ENCODE data around the gene USP47. TPM values are rescaled to one million over a fixed set of nuclear protein-coding genes. Genes with fewer than 3 reads are reported as not detected.

Gene USP47
- total RNA-seq, 1 donor from 2014 or later: 48.1 TPM

GRCh38 chr11:11910541-11910940 lies 68.8 kb downstream of the USP47 start:
- DNase-seq: no peak
- TF ChIP-seq CTCF (IDR thresholded peaks at IDR 0.05): no peak
- Histone ChIP-seq H3K36me3 (peaks cover 36% of the 10 kb centered on the region), H3K27ac (no peak overlapping the region), H3K9me3 (no peaks in the 10 kb centered on the region), H3K4me1 (no peaks in the 10 kb centered on the region), H3K27me3 (no peaks in the 10 kb centered on the region), H3K4me3 (no peak overlapping the region)
- ATAC-seq: no peak
- intact Hi-C loops (cut with DNase I): loop anchor here (10.0 kb wide), 1 partner anchor 134 kb away; no protein-coding TSS in a partner anchor

GRCh38 chr11:11913395-11913794 lies 71.6 kb downstream of the USP47 start:
- ATAC-seq (no peak), DNase-seq (no peak)
- H3K4me1 ChIP-seq: no peaks in the 10 kb centered on the region
- peaks cover 8% of the 10 kb centered on the region for H3K36me3 ChIP-seq
- intact Hi-C loops (cut with DNase I): loop anchor here (10.0 kb wide), 1 partner anchor 131 kb away; no protein-coding TSS in a partner anchor
- no peaks in the 10 kb centered on the region for H3K9me3 ChIP-seq
- no peak overlapping the region for H3K27ac ChIP-seq
- H3K4me3 ChIP-seq: no peak overlapping the region
- no peak for TF ChIP-seq CTCF (IDR thresholded peaks at IDR 0.05)
- H3K27me3 ChIP-seq: no peaks in the 10 kb centered on the region

GRCh38 chr11:11915625-11916024 lies 73.9 kb downstream of the USP47 start:
- Histone ChIP-seq H3K36me3 (peaks cover 8% of the 10 kb centered on the region), H3K27me3 (no peaks in the 10 kb centered on the region), H3K9me3 (no peaks in the 10 kb centered on the region), H3K27ac (no peak overlapping the region), H3K4me3 (no peak overlapping the region), H3K4me1 (no peaks in the 10 kb centered on the region)
- intact Hi-C loops (cut with DNase I): loop anchor here (10.0 kb wide), 1 partner anchor 129 kb away; no protein-coding TSS in a partner anchor
- no peak for ATAC-seq
- TF ChIP-seq CTCF (IDR thresholded peaks at IDR 0.05): no peak
- no peak for DNase-seq

GRCh38 chr11:11916981-11917399 lies 75.2 kb downstream of the USP47 start:
- intact Hi-C loops (cut with DNase I): loop anchor here (10.0 kb wide), 1 partner anchor 128 kb away; no protein-coding TSS in a partner anchor
- ATAC-seq: no peak
- DNase-seq: no peak
- Histone ChIP-seq H3K4me3 (no peak overlapping the region), H3K36me3 (peaks cover 11% of the 10 kb centered on the region), H3K9me3 (no peaks in the 10 kb centered on the region), H3K27ac (no peak overlapping the region), H3K27me3 (no peaks in the 10 kb centered on the region), H3K4me1 (no peaks in the 10 kb centered on the region)
- no peak for TF ChIP-seq CTCF (IDR thresholded peaks at IDR 0.05)

GRCh38 chr11:11923828-11924227 lies 82.1 kb downstream of the USP47 start:
- Histone ChIP-seq H3K9me3 (no peaks in the 10 kb centered on the region), H3K27ac (no peak overlapping the region), H3K4me3 (no peak overlapping the region), H3K36me3 (peaks cover 36% of the 10 kb centered on the region), H3K27me3 (no peaks in the 10 kb centered on the region), H3K4me1 (no peaks in the 10 kb centered on the region)
- DNase-seq: no peak
- TF ChIP-seq CTCF (IDR thresholded peaks at IDR 0.05): no peak
- ATAC-seq: no peak
- intact Hi-C loops (cut with DNase I): no loop called here

GRCh38 chr11:11929920-11930319 lies 88.1 kb downstream of the USP47 start:
- Histone ChIP-seq H3K27ac (no peak overlapping the region), H3K36me3 (peaks cover 40% of the 10 kb centered on the region), H3K4me3 (no peak overlapping the region), H3K4me1 (no peaks in the 10 kb centered on the region), H3K9me3 (no peaks in the 10 kb centered on the region), H3K27me3 (no peaks in the 10 kb centered on the region)
- DNase-seq: no peak
- intact Hi-C loops (cut with DNase I): no loop called here
- no peak for ATAC-seq
- TF ChIP-seq CTCF (IDR thresholded peaks at IDR 0.05): no peak

Measured in upper lobe of right lung (tissue), 1 donor.